Measurements from ENCODE around the gene DUSP23.

The DUSP23 gene

DNA sequence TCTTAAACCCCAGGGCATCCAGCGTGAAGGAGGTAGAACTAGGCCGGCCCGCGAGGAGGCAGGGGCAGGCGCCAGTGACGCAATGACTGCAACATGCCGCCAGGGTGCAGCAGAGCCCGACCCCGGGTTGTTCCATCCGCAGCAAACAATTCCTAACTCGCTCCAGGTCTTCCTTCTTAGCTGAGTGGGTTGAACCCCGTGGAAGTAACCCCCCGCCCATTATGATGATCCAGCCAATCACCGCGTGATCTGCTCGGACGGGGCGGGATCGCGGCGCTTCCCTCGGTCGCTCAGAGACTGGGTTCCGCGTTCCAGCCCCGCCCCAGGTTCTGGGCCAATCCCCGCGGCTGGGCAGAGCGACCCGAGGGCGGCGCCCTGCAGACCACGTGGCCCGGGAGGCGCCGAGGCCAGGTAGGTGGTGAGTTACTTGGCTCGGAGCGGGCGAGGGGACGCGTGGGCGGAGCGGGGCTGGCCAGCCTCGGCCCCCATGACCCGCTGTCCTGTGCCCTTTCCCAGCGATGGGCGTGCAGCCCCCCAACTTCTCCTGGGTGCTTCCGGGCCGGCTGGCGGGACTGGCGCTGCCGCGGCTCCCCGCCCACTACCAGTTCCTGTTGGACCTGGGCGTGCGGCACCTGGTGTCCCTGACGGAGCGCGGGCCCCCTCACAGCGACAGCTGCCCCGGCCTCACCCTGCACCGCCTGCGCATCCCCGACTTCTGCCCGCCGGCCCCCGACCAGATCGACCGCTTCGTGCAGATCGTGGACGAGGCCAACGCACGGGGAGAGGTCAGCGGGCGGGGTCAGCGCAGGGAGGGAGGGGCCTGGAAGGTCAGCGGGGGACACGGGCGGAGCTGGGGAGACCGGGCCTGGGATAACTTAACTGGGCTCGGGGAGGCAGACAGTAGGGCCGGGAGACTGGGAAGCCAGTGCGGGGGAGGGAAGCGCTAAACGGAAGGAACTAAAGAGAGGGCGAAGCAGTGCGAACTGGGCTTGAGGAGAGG, at the start of gene DUSP23:
TSS of gene DUSP23 (plus strand) at position 380 of the 1,000 bp plus-strand sequence. CDS start at position 519, 139 bp downstream.
- DNase-seq (ENCODE audit: low read depth, low spot score): peak; percentile 98

DNA sequence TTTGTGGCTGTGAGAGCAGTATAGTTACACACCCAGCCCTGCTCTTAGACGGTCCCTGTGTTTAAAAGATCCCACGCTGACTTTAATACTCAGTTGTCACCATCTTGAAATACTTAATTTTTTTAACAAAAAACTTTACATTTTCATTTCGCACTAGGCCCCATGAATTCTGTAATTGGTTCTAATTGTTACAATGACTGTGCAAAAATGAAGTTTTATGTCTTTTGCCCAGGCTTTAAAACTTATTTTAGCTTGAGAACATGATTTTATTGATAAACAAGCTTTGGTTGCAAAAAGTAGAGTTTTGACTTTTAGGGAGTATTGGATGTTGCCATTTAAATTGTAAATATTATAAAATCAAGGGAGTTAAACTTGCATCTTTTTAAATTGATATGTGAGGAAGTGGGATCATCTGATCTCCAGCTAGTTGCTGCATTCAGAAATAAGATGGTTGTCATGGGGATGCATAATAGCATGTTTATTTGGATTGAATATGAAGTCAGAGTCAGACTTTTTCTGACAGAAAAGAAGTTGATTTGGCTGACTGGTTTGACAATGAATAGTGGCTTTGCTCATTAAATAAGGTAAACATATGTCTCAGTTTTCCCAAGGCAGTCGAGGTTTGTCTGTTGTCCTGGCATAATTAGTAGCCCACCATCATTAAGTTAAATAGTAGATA, 43.4 kb upstream of the DUSP23 start:
- no peak for DNase-seq (ENCODE audit: low read depth, low spot score)

DNA sequence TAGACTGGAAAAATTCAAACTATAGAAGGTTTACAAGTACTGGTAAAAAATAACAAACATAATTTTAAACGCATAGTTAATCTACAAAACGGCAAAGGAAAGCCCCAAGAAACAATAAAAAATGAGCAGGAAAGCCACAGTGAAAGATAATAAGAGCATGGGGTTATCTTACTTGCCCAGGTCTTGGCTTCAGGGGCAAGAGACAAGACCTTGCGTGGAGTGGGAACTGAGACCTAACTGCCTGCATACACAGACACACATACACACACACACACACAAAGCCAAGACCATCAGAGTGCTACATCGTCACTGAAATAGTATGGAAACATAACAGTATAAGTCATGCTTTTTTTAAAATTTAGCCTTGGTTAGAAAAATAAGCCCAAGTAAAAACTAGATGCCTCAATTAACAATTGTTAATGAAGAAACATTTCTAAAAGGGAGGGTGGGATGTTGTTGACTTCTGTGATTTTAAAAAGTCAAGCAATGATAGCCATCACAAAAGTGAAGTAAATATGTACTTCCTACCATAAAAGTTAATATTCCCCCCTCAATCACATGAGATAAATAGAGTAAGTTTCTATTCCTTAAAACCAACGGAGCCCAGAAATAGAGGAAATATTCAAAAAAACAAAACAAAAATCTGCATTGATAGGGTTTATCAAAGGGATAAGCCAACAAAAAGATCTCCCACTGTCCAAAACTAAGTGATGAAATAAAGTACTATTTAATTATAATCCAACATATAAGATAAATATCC, 36.9 kb upstream of the DUSP23 start:
- DNase-seq (ENCODE audit: low read depth, low spot score): no peak

DNA sequence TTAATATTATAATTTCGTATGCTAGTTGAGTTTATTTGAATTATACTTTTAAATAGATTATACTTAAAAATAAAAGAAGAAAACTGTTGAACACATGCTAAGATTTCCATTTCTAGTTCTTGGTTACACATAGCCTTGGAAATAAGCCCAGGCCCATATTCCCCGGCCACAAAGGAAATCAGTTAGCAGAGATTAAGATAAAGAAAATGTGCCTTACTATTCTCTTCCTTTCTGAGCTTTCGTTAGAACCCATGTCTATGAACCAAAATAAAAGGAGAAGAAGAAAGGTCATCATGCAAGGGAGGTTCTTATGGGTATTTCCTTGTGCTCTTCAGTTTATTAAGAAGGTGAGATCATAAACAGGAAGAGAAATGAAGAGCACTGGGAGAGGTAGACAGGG, 34.1 kb upstream of the DUSP23 start:
- no peak for DNase-seq (ENCODE audit: low read depth, low spot score)

DNA sequence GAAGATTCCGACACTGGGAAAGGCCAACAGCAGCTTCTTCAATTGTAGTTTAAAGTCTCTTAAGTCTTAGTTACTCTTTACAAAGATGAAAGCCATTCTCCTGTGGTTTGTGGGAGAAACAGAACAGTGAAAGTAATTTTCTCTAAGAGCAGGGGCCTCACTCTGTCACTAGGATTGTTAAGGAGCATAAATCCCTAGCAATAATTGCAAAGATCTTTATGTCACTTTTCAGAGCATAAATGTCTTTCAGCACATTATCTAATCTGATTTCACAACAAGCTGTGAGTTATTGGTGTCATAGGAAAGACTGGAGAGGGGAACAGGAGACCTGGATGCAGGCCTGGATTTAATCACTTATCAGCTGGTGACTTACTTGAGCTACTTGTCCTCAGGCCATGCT, 32.4 kb upstream of the DUSP23 start:
- DNase-seq (ENCODE audit: low read depth, low spot score): no peak

DNA sequence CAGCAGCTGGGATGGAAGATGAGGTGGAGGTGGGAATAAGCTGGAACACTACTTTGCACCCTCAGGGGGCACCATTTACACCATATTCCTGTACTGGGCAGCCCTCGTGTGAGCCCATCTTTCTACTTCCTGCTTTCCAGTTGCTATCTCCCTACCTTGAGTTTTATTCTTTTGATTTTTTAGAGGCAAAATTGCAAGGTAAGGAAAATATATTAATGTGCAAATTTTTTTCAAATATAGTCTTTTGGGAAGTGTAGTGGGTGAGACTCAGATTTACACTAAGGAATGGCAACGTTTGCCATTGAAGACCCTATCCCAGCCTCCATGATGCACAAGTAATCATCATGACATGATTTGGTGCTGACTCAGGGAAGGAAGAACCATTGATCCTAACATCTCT, 31.1 kb upstream of the DUSP23 start:
- no peak for DNase-seq (ENCODE audit: low read depth, low spot score)

DNA sequence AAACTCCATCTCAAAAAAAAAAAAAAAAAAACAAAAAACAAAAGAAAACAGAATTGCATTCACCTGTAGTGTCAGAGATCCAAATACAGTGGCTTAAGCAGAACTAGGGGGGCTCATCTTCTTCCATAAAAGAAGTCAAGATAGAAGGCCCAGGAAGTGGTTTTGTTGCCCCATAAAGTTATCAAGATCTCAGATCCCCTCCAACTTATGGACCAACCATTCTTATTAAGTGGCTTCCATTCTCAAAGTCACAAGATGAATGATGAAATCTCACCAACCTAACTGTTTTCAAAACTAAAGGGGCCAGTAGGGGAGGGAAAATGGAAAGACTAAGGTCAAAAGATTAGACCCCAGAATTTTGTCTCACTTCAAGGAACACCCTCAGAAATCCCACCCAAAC, 30.1 kb upstream of the DUSP23 start:
- no peak for DNase-seq (ENCODE audit: low read depth, low spot score)

DNA sequence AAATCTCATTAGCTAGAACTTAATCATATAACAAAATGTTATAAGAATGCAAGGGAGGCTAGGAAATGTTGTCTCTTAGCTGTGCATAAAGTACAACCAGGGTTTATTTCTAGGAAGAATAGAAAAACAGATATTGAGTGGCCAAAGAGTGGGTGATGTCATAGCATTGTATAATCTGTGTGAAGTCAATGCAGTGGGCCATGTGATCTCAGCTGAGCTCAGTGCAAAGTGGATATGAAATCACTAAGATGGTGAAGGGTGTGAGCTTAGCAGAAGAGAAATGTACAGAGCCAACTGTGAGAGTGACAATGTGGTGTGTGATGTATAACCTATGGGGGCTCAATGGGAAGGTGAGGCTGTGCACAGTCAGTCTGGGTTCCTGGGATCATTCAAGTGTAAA, 29.7 kb upstream of the DUSP23 start:
- no peak for DNase-seq (ENCODE audit: low read depth, low spot score)

DNA sequence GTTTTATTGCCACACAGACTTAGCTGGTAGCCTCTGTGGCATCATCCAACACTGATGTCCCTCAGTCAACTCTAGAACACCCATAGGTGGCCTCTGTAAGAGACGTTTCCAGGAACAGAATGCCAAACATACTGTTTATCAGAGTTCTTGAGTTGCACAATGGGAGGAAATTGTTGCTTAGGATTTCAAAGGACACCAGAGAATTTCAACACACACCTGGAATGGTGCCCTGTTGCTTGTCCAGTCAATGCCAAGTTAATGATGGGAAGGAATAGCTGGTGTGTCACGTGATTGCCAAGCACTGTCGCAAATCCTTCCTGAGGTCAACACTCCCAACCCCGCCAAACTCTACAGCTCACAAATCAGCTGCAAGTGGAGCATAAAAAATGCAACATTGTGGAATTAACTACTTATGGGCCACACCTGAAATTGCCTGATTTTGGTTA, 28.6 kb upstream of the DUSP23 start:
- DNase-seq (ENCODE audit: low read depth, low spot score): no peak

DNA sequence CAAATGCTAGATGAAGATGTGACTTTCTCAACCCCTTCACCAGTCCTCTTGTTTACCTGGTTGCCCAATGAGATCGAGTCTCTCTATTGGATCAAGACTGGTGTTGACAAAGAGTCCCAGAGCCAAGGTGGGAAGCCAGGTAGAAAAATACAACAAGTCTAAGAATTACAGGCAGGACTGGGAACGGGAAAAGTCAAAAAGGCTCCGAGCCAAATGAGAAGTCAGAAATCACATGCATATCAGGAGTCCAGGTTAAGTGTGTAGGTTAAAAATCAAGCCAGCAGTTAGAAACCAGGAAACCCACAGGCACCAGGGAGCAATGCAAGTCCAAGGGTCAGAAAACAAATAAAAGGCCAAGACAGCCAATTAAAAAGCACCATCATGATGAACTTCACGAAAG, 27.4 kb upstream of the DUSP23 start:
- DNase-seq (ENCODE audit: low read depth, low spot score): no peak

DNA sequence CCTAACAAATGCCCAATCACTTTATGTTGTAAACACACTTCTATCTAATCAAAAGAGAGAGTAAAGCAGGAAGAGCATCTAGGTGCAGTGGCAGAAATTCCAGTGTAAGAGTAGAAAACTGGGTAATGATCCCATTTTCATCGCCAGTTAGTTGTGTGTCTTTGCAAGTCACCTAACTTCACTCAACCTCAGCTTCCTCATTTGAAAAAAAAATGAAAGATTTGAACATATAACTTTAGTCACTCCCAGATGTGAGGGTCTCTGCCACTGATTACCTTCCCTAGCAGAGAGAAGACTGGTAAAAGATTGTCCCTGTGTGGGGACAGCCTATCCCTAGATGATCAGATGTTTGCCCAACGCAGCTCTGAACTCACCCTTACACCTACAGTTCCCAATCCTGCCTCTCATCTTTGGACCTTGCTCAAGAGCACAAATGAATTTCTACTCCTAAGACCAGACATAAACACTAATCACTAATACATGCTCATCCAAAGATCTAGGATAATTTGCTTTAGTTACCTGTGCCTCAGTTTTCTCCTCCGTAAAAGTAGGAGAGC, 25.2 kb upstream of the DUSP23 start:
- no peak for DNase-seq (ENCODE audit: low read depth, low spot score)

DNA sequence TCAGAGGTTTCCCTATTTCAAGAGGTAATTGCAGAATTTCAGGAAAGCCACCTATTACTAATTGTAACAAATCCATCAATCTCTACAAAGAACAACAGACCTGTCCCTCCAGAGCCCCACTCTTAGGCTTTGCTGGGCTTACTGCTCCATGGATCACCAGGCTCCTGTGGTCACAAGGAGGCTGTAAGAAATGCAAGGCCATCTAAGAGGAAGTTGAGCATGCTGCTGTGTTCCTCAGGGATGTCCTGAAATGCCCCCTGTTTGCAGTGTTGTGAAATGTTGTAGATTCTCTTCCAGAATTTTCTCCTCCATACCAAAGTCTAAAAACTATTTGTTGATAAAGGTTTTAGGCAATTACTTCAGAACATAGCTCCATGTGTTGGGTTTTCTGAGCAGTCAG, 24.4 kb upstream of the DUSP23 start:
- no peak for DNase-seq (ENCODE audit: low read depth, low spot score)

DNA sequence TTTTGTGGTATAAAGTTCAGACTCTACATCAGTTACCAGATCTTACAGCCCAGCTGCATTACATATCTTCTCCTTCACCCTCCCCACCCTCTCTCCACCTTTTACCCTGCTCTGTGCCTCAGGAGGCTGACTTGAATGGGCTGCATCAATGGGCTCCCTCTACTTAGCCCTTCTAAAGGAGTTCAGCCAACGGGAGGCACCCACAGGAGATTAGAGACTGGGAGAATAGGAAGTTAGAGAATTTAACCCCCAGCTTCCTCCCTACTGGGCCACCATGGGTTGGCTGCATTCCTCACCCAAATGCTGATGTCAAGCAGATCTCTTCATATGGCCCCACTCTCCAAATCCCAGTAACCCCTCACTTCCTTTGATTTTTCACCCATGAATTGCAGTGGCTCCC, 17.1 kb upstream of the DUSP23 start:
- DNase-seq (ENCODE audit: low read depth, low spot score): no peak

DNA sequence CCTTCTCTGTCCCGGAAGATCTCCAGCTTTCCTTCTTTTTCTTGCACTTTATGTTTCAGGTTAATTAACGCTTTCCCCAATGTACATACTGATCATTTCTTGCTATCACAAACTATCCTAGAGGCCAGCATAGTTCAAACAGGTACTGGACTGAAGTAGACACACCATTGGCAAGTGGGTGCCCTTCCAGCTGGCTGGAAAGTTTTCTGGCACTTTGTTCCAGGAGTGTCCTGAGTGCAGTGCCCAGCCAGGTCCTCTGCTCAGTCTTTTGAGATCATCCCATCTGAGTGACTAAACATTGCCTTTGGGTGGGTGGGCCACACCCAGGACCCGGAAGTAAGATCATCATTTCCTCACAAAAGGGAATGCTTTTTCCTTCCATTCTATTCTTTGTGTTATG, 15.0 kb upstream of the DUSP23 start:
- DNase-seq (ENCODE audit: low read depth, low spot score): no peak

DNA sequence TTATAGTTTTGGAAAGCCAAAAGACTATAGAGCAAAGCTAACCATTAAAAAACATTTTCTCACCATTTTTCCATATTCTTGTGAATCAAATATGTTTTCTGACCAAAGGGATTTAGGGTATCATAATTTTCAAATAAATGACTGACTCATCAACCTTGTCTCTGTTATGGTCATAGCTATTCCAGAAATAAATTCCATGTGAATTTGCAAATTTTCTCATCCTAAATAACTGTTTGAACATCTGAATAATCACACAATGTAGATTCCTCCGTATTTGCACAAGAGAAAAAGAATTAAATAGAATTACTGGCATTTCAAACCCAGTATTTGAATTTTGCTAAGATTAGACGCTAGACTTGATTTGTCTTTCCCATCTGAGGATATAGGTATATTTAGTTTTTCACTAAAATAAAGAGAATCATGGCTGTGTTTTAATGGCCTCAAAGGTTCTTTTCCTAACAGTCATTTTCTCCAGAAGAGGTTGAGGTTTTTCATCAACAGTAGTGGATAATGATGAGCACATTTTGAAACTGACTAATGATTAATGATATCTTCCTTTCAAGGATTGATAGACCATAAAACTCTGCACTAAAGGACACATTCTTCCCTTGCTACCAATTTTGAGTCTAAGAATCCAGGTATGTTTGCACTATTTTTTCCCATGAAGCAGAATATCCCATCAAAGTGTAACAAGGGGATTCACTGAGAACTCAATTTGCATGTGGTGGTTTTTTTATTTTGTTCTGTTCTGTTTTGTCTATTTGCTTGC, 9.5 kb upstream of the DUSP23 start:
- no peak for DNase-seq (ENCODE audit: low read depth, low spot score)

DNA sequence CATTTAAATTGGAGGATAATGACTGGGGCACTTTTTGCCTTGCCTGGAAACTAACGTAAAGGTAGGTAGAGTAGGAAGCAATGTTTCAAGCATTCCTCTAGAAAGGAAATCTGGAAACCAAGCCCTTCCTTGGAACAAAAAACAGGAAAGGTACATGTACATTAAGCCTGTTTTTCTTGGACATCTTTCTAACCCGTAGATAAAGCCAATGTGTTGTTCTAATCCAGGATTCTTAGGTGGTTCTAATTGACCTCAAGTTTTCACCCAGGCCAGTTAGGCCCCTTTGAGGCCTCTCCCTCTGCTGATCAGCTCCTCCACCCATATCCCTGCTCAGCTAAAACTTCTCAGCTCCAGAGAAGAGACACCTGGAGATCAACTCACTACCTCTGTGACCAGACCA, 6.3 kb upstream of the DUSP23 start:
- no peak for DNase-seq (ENCODE audit: low read depth, low spot score)

DNA sequence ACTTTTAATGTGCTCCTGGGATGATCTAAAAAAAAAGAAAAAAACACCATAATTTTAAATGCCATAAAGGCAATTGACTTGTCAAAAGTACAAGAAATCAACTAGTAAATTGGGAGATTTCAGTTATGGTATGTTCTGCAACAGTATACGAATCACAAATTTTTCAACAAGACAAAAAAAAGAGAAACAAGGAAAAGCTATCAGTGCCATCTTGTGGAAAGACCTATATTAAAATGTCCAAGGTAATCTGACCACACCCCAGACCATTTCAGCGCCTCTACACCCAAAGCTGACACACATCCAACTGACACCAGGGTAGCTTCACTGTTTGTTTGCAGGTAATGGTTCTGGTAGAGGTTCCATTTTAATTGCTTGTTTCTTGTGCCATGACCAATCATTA, 5.0 kb upstream of the DUSP23 start:
- DNase-seq (ENCODE audit: low read depth, low spot score): no peak

DNA sequence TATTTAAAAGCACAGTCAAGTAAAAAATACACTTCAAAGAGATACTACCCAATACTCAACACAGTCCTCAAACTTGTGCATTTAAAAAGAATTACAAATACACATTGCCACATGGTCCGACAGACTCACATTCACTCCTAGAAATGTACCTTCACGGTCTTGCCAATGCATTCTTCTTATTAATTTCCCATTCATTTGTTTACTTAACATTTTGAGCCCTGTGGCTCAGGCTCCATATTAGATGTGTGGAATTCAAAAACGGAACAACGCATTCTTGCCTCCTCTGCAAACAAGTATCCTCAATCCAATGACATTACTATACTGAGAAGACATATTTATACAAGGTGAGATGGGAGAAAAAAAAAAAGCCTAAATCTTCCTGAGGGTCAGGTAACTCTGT, 2.5 kb upstream of the DUSP23 start:
- DNase-seq (ENCODE audit: low read depth, low spot score): no peak

DNA sequence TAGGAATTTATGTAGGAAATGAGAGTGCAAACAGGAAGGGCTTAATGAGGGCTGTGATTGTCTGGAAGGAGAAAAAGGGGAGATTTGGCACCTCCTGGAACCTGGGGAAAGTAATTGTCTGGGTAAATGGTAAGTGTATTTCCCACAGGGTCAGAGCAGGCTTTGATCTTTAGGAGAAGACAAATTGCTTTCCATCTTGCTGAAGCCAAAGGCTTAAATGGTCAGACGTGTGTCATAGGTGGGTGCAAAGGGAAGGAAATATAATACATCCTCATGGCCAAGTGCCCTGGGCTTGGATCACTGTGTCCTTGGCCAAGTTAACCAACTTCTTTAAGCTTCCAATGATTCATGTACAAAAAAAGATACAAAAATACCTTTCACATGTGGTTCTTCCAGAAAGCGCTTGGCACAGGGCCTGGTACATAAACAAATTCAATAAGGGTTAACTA, 1.3 kb upstream of the DUSP23 start:
- no peak for DNase-seq (ENCODE audit: low read depth, low spot score)

DNA sequence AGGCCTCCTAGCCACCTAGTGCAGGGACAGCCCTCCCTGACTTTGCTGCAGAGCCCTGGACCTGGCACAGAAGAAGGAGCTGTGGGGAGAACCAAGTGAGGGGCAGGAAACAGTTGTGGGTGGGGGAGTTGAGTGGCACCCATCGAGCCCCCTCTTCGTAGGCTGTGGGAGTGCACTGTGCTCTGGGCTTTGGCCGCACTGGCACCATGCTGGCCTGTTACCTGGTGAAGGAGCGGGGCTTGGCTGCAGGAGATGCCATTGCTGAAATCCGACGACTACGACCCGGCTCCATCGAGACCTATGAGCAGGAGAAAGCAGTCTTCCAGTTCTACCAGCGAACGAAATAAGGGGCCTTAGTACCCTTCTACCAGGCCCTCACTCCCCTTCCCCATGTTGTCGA, 1.2 kb downstream of the DUSP23 start:
- no peak for DNase-seq (ENCODE audit: low read depth, low spot score)

DNA sequence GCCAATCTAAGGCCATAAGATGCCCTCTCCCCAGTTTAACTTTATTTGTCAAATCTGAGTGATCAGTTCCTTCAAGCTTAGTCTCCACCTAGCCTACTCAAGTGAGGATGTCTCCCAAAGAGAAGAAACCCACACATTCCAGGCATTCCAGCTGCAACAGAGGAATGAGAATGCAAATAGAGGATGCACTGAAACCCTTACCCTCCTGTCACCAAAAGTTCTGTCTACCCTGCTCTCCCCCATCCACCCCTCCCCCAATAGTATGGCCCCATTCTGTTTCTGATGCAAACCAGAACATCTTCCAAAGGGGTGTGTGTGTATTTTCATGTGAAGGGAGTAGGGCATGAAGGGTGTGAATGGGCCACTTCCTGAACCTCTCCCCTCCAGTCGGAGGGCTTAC, 3.0 kb downstream of the DUSP23 start:
- no peak for DNase-seq (ENCODE audit: low read depth, low spot score)

Data from brain pericyte (primary cell).